GM23248 (cell line): Measurements from ENCODE around the gene DOC2B.

Source experiments
- EZH2 ChIP-seq: fragments of 200-600 bp; sonication (generic); IDR thresholded peaks from 2 replicates; pipeline ENCODE4 v1.6.1; 2018; ENCODE audit warnings: antibody characterized with exemption, mild to moderate bottlenecking; ENCODE audit not compliant: insufficient read depth, poor library complexity, severe bottlenecking
- EZH2phosphoT487 ChIP-seq: fragments of 200-600 bp; sonication (generic); IDR thresholded peaks from 2 replicates; pipeline ENCODE4 v1.6.1; 2018; ENCODE audit warnings: antibody characterized with exemption, moderate library complexity, mild to moderate bottlenecking, low read depth; ENCODE audit not compliant: insufficient read depth

- TF ChIP-seq EZH2phosphoT487 = no peak
- TF ChIP-seq EZH2 = no peak
These were observed 30.4 kb downstream of the DOC2B start for GRCh38 chr17:151004-151403.
